KOPT-K1 (cell line): ENCODE results near the gene DNAH17.

Experiments used
- H3K27ac ChIP-seq: fragments of 200-600 bp; sonication (generic); 2 replicates; pipeline ENCODE4 v1.5.1; 2016; ENCODE audit warnings: antibody characterized with exemption, mild to moderate bottlenecking, low read depth, low read length; ENCODE audit not compliant: poor library complexity, severe bottlenecking
- H3K36me3 ChIP-seq: fragments of 200-600 bp; sonication (generic); 2 replicates; pipeline ENCODE4 v1.5.1; 2017; ENCODE audit warnings: antibody characterized with exemption, mild to moderate bottlenecking, low read length, moderate library complexity; ENCODE audit not compliant: insufficient read depth
- H3K9me3 ChIP-seq: fragments of 200-600 bp; sonication (generic); 2 replicates; pipeline ENCODE4 v1.5.1; 2017; ENCODE audit warnings: antibody characterized with exemption, low read length, mild to moderate bottlenecking; ENCODE audit not compliant: insufficient read depth, poor library complexity, severe bottlenecking

The DNAH17 gene

DNA sequence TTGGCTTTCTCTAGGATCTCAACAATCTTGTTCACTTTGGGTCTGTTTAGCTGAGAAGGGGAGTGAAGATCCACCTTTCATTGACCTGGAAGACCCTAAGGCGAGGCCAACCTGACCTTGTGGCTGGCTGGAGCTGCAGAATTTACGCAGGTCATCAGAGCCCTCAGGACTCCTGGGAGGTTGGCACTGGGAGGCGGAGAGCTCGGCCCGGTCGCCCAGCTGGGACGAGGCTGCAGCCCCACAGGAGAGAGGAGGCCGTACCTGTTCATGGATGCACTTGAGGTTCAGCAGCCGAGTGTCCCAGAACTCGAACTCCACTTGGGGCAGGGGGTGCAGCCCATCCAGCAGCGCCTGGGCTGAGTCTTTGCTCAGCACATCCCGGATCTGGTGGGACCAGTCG, 5.9 kb downstream of the DNAH17 start:
- H3K27ac ChIP-seq: no peak overlapping the region
- H3K36me3 ChIP-seq: no peaks in the 10 kb centered on the region
- H3K9me3 ChIP-seq: no peaks in the 10 kb centered on the region

DNA sequence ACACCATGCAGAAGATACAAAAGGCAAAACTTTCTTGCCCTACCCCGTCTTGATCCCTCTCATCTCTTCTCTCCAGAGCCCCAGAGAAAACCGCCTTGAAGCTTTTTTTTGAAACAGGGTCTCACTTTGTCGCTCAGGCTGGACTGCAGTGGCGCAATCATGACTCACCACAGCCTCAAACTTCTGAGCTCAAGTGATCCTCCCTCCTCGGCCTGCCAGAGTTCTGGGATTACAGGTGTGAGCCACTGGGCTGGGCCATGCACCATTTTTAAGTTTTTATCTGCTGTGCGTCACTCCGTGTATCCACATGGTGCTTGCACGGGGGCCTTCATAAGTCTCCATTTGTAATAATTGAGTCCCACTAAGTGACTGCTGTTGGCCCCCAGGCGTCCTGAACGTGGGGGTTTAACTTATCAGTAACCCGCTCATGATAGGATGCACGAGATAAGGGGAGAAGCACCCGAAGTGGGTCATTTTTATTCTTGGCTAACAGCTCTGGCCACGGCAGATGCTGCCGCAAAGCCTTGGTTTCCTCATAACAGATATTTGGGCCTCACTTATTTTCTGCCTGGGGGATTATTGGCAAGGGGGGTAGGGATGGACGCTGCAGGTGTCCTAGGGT, 8.6 kb downstream of the DNAH17 start:
- Histone ChIP-seq H3K36me3 (no peaks in the 10 kb centered on the region), H3K9me3 (no peaks in the 10 kb centered on the region), H3K27ac (no peak overlapping the region)

DNA sequence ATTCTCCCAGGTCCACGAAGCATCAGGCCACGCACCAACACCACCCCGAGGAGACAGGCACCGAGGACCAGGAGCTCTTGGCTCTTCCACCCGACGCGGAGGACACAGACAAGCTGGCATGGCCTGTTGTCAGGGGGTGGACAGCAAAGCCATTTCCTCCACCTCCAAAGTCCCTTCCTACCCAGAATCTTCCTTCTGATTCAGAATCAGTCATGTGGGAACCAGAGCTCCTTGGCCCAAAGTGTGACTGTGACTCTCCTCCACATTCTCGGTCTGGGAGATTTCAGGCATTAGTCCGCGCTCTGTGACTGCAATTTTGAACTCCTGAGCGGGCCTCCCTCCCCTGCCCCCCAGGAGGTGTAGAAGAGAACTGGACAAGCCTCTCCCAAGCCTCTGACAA, 9.2 kb downstream of the DNAH17 start:
- no peak overlapping the region for H3K27ac ChIP-seq
- H3K36me3 ChIP-seq: no peaks in the 10 kb centered on the region
- H3K9me3 ChIP-seq: no peaks in the 10 kb centered on the region

DNA sequence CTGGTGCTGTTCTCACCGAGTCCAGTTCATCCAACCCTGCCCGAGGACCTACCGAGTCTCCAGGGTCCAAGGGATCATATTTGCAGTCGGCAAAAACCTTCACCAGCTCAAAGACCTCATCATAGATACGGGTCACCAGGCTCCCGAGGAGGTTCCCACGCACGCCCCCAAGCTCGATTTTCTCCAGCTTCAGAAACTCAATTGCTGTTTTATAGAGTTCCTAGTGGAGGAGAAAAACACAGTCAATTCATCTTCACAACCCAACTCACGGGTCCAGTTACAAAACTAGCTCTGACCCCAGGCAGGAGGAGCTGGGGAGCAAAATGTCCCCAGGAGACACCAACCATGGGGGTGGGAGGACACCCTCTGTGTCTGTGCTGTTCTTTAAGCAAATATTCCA, 10.2 kb downstream of the DNAH17 start:
- H3K27ac ChIP-seq: no peak overlapping the region
- H3K9me3 ChIP-seq: no peaks in the 10 kb centered on the region

DNA sequence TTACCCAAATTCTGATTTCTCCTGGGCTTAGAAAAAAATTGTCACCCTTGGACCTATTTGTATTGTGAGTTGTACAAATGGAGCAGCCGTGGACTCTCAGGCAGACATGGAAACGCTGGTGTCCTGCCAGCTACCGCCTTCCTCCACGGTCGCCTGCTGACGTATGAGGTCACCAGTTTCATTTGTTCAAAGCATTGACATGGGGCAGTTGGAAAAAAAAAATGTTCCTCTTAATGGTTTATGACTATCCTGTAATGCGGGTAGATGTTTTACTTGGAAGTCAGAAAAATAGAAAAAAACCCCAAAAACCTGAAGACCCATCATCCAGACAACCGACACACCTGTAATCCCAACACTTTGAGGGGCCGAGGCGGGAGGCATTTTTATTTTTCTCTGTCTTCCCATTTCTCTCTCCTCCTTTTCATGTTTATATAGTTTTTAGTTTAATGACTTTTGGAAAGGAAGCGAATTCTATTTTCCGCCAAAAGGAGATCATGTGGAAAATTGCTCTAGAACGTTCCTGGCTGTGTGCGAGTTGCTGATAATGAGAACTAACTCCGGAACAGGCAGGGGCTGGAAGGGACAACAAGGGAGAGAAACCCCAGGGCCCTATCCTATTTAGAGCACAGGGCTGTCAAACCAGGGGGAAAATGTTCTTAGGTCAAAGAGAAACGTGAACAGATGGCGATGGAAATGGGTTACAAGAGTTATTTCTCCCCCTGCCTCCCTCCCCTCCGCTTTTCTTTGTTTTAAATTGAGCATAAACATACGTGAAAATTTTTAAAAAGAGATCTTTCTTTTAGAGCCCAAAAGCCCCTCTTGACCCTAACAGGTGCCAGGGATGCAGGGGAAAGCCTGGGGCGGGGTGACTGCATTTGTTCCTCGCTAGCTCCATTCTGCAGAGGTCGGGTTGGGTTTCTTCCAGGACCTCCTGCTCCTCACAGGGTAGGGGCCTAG, 13.7 kb downstream of the DNAH17 start:
- Histone ChIP-seq H3K9me3 (no peaks in the 10 kb centered on the region), H3K27ac (no peak overlapping the region), H3K36me3 (no peaks in the 10 kb centered on the region)

More for the DNA sequence above, 10.2 kb downstream of the DNAH17 start:
- no peaks in the 10 kb centered on the region for H3K36me3 ChIP-seq

DNA sequence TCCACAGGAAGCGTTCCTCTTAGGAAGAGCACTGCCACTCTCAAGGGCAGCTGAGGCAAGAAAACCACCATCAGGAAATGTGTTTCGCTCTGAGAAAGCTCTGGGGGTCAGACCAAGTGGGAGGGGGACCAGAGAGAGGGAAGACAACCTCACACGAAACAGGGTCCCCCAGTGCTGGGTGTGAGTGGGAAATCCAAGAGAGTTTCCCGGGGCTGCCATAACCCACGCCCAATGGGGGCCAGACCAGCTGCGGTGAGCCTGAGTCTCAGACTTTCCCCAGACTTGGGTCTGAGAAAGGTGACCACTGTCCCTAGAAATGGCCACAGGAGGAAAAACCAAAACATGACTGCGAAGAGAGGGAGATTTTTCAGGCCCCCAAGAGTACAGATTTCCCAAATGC, 14.5 kb downstream of the DNAH17 start:
- Histone ChIP-seq H3K36me3 (no peaks in the 10 kb centered on the region), H3K27ac (no peak overlapping the region), H3K9me3 (no peaks in the 10 kb centered on the region)

DNA sequence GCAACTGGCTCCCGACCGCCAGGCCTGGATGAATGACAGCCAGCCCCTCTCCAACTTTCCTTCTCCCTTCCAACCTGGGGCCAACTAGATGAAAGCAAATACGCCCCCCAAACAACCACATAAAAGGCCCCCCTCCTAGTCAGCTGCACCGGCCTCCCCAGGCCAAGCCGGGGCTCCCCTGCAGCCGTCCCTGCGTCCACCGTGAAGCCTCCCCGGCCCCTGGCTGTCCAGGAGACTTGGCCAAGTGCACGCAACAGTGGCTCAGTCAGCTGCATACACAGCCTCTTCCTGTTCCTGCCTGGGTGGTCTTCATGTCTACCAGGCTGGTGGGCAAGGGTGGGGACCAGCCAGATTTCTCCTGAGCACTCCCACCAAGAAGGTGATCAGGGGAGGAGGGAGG, 16.0 kb downstream of the DNAH17 start:
- Histone ChIP-seq H3K9me3 (no peaks in the 10 kb centered on the region), H3K27ac (no peak overlapping the region), H3K36me3 (no peaks in the 10 kb centered on the region)

DNA sequence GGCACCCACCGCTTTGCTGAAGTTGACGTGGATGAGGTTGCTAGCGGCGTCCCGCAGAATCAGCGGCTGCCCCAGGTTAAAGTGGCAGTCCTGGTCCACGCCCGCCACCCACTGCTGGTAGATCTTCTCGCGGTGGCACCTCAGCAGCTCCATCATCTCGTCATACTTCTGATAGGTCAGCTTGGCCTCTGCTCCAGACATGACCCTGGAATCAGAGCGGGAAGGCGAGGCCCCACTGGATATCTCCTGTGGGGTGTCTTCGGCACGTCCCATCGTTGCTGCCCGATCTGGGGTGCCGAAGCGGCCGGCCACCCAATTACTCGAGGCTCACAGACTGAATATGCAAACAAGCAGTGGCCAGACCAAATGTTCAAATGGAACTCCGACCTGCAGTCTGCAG, 16.5 kb downstream of the DNAH17 start:
- Histone ChIP-seq H3K27ac (no peak overlapping the region), H3K9me3 (no peaks in the 10 kb centered on the region), H3K36me3 (no peaks in the 10 kb centered on the region)

DNA sequence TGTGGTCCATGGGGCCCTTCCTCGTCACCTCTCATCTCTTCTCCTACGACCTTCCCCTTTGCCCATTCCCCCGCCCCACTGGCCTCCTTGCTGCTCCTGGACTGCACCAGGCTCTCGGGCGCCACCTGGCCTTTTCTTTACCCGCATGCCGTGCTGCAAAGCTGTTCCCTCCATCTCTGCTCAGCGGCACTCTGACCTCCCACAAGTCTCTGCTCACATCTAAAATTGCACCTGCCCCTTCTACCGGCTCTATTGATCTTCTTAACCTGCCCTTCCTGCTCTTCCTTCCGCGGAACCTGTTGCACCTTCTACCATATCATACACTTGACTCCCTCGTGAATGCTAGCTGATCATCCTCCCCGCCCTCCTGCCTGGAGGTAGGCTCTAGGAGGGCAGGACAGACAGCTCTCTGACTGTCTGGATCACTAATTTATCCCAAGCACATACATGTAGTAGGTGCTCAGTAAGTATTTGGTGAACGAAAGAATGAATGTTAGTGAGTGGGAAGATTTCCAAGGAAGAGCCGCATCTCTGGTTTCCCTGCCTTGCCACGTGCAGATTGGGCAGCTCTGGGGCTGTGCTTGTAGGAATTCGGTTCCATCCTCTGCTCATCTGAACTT, 17.3 kb downstream of the DNAH17 start:
- no peaks in the 10 kb centered on the region for H3K9me3 ChIP-seq
- H3K27ac ChIP-seq: no peak overlapping the region
- no peaks in the 10 kb centered on the region for H3K36me3 ChIP-seq

DNA sequence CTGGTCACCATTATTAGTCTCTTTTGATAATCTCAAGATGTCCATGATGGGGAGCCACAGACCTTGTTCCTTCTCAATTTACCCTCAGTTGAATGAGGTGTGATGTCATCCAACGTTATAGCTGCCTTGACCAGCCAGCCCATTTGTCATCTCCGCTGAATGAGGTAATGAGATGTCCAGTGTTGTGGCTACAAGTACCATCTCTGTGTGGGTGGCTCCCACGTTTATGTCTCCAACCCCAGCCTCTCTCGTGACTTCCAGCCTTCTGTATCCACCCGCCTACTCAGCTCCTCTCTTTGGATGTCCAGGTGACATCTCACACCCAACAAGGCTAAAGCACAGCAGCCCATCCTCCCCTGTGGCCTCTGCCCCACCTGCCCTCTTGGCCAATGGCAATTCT, 18.2 kb downstream of the DNAH17 start:
- H3K9me3 ChIP-seq: no peaks in the 10 kb centered on the region
- H3K27ac ChIP-seq: no peak overlapping the region
- no peaks in the 10 kb centered on the region for H3K36me3 ChIP-seq

DNA sequence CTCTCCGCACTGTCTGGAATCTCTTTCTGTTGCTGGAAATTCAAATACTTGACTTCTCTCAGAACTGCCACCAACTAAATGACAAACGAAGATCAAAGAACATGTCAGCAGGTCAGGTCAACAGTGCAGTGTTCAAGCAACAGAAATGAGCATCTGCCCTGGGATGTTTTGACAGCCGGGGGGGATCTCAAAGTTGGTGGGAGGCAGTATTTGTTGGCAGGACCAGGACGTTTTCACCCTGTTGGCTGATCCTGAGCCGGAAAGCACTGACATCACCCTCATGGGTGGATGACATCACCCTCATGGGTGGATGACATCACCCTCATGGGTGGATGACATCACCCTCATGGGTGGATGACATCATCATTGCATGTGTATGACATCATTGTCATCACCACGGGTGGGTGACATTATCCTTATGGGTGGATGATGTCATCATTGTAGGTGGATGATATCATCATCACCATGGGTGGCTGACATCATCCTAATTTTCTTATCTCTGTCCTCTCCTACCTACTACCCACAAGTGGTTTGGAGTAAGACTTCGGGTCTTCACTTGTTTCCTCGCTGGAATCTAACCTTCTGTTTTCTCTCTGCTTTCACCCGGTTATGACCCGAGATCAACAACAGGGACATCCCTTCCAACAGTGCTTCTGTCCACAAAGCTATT, 18.9 kb downstream of the DNAH17 start:
- Histone ChIP-seq H3K27ac (no peak overlapping the region), H3K9me3 (no peaks in the 10 kb centered on the region), H3K36me3 (no peaks in the 10 kb centered on the region)

DNA sequence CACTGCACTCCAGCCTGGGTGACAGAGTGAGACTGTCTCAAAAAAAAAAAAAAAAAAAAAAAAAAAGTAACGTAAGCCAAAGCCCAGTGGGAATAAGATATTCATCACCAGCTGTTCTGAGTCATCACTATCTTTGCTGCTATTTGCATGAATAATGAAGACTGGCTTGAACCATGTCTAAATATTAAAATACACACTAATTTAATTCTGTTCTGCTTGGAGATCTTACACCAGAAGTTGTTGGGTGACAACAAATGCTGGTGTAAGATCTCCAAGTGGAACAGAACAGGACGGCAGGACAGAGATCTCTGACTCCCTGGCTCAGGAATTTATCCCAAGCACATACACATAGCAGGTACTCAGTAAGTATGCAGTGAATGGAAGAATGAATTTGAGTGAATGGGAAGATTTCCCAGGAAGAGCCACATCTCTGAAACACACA, 19.6 kb downstream of the DNAH17 start:
- no peak overlapping the region for H3K27ac ChIP-seq
- H3K36me3 ChIP-seq: no peaks in the 10 kb centered on the region
- H3K9me3 ChIP-seq: no peaks in the 10 kb centered on the region

DNA sequence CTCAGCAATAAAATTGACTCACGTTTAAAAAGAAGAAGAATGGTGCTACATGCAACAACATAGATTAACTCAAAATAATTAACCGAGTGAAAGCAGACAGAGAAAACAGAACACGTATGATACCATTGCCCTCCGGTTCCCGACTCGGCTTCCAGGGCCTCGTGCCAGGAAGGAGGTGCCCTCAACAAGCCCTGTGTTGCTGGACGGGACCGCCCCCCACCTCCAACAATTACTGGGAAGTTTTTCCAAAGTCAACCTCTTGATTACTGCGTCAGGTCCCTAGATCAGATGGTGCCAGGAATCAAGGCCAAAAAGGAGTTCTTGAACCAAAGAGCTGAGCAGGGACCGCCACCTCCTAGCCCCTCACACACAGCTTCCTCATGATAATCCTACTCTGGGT, 20.4 kb downstream of the DNAH17 start:
- Histone ChIP-seq H3K36me3 (no peaks in the 10 kb centered on the region), H3K27ac (no peak overlapping the region), H3K9me3 (no peaks in the 10 kb centered on the region)

DNA sequence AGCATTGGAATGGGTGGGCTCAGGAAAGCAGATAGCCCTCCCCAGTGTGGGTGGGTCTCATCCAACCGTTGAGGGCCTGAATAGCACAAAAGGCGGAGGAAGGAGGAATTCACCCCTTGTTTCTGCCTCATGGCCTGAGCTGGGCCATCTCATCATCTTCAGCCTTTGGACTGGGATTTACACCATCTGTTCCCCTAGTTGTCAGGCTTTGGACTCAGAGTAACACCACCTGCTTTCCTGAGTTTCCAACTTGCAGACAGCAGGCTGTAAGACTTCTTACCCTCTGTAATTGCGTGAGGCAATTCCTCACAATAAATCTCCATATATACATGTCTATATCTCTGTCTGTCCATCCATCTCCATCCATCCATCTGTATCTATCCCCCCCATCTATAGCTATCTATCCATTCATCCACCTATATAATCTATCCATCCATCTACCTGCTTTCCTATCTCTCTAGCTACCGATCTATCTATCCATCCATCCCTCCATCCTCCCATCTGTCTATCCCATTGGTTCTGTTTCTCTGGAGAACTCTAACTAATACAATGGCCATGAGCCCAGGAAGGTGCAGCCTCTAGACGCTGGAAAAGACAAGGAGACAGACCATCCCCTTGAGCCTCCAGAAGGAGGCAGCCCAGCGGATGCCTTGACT, 21.3 kb downstream of the DNAH17 start:
- H3K9me3 ChIP-seq: no peaks in the 10 kb centered on the region
- no peak overlapping the region for H3K27ac ChIP-seq
- no peaks in the 10 kb centered on the region for H3K36me3 ChIP-seq

DNA sequence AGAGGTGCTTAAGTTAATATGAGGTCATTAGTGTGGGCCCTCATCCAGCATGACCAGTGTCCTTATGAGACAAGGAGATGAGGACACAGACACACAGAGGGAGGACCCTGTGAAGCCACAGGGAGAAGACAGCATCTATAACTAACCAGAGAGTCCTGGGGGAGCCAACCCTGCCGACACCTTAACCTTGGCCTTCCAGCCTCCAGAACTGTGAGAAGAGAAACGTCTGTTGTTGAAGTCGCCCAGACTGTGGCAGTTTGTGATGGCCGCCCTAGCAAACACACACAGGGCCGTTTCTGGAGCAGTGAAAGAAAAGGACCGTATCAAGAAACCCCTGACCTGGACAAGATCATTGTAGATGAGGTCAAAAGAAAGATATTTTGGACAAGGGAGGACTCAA, 26.7 kb downstream of the DNAH17 start:
- Histone ChIP-seq H3K27ac (no peak overlapping the region), H3K36me3 (no peaks in the 10 kb centered on the region), H3K9me3 (no peaks in the 10 kb centered on the region)
